T-cell (primary cell): ENCODE measurements around the gene SIX2. TPM values are rescaled to one million over a fixed set of nuclear protein-coding genes. Genes with fewer than 3 reads are reported as not detected.
A peak's percentile ranks its signal among the peaks of the same experiment; 100 is the strongest.

Experiments used
- ATAC-seq, 4 experiments: fragments of 200-7000 bp in 3 of 4; fragments of 150-1000 bp in 1 of 4; cut with Tn5 transposase; replicated peaks in 1 of 4; 1 replicate in 3 of 4; 2 replicates in 1 of 4; pipeline ENCODE4 v1.10.0; 2021; ENCODE audit warnings: moderate library complexity in 3 of 4, mild to moderate bottlenecking in 2 of 4, moderate number of reproducible peaks in 1 of 4
- CTCF ChIA-PET, 2 donors: fragments of 300-600 bp; sonication (Branson Sonifier 250); formaldehyde crosslinking; loops; one replicate each; lab custom pipeline; 2022; ENCODE audit warnings: antibody characterized with exemption in 2 of 2; lab: Charles Lee
- POLR2A ChIA-PET, 2 donors: fragments of 300-600 bp; sonication (Branson Sonifier 250); formaldehyde crosslinking; loops; one replicate each; lab custom pipeline; 2022; ENCODE audit warnings: antibody characterized with exemption in 2 of 2; lab: Charles Lee
- DNase-seq, 35 experiments: peaks; one replicate each; pipeline versions ENCODE4 v3.0.0 to v3.0.0-alpha.2; 2013 to 2023
- H3K27ac ChIP-seq: one replicate; pipeline ENCODE4 v1.5.1; 2013; ENCODE audit warnings: low read length
- H3K27me3 ChIP-seq, 2 experiments: replicated peaks in 1 of 2; 1 replicate in 1 of 2; 2 replicates in 1 of 2; pipeline versions ENCODE4 v1.6.1 to v1.7.0; 2013; ENCODE audit warnings: low read length in 1 of 2, mixed read lengths in 1 of 2; ENCODE audit not compliant: control insufficient read depth in 2 of 2, insufficient read depth in 2 of 2; ENCODE audit errors: extremely low read depth in 1 of 2
- H3K36me3 ChIP-seq, 2 donors: 1 replicate in 1 of 2; 2 replicates in 1 of 2; pipeline versions ENCODE4 v1.6.1 to v1.7.0; 2013; ENCODE audit warnings: low read length in 1 of 2; ENCODE audit not compliant: control insufficient read depth in 2 of 2, insufficient read depth in 1 of 2; ENCODE audit errors: extremely low read depth in 1 of 2
- H3K4me1 ChIP-seq, 2 experiments: 1 replicate in 1 of 2; 2 replicates in 1 of 2; pipeline versions ENCODE4 v1.6.1 to v1.7.0; 2013; ENCODE audit warnings: low read length in 2 of 2, mixed read lengths in 1 of 2; ENCODE audit not compliant: insufficient read depth in 2 of 2, control insufficient read depth in 1 of 2; ENCODE audit errors: extremely low read depth in 1 of 2
- H3K4me3 ChIP-seq, 2 donors: 1 replicate in 1 of 2; 2 replicates in 1 of 2; pipeline versions ENCODE4 v1.5.1 to v1.7.0; 2013; ENCODE audit warnings: mild to moderate bottlenecking in 2 of 2, low read length in 1 of 2, moderate library complexity in 1 of 2; ENCODE audit not compliant: control insufficient read depth in 1 of 2; ENCODE audit errors: extremely low read depth in 1 of 2
- H3K9me3 ChIP-seq: 2 replicates; pipeline ENCODE4 v1.7.0; 2013
- H3K27ac Mint-ChIP-seq, 2 donors: one replicate each; pipeline ENCODE4 v1.8.0; 2020 to 2021; ENCODE audit warnings: mild to moderate bottlenecking in 2 of 2, mixed read lengths in 2 of 2
- H3K27me3 Mint-ChIP-seq, 2 donors: one replicate each; pipeline ENCODE4 v1.8.0; 2021 to 2022; ENCODE audit warnings: mixed read lengths in 2 of 2
- H3K36me3 Mint-ChIP-seq: one replicate; pipeline ENCODE4 v1.8.0; 2021; ENCODE audit warnings: mixed read lengths
- H3K4me1 Mint-ChIP-seq, 3 donors: one replicate each; pipeline ENCODE4 v1.8.0; 2020 to 2022; ENCODE audit warnings: mixed read lengths in 3 of 3, mild to moderate bottlenecking in 1 of 3
- H3K4me3 Mint-ChIP-seq, 3 donors: one replicate each; pipeline ENCODE4 v1.8.0; 2020 to 2022; ENCODE audit warnings: mild to moderate bottlenecking in 3 of 3, mixed read lengths in 3 of 3, moderate library complexity in 3 of 3
- H3K9me3 Mint-ChIP-seq, 3 donors: one replicate each; pipeline ENCODE4 v1.8.0; 2020 to 2022; ENCODE audit warnings: mixed read lengths in 3 of 3
- WGBS: methylation state at CpG from one replicate; pipeline ENCODE4 v1.1.5; 2013; ENCODE audit warnings: missing lambda C conversion rate; ENCODE audit not compliant: insufficient coverage; 5-methylcytosine and 5-hydroxymethylcytosine counted together
- total RNA-seq, 35 experiments: library from RNA in 6 of 35; stranded (reverse) in 6 of 35; fragments of 120-200 nt in 1 of 35; gene quantifications; one replicate each; pipeline versions ENCODE4 v1.2.1 to v1.2.4 and lab custom pipeline; 2013 to 2026

SIX2 gene
- total RNA-seq, 5 donors from 2014 or later (not counting 1 experiment from before 2014, with no cell fraction given), result not detected

- Mint-ChIP-seq H3K9me3 (no peaks in the 10 kb centered on the region), H3K27ac (no peak overlapping the region), H3K4me3 (peak overlapping the region in 1 of 3 donors; percentile 49), H3K27me3 (peaks cover 15 to 24% of the 10 kb centered on the region in 2 donors), H3K36me3 (no peaks in the 10 kb centered on the region), H3K4me1 (peaks cover 0 to 3% (median 3%) of the 10 kb centered on the region in 3 donors)
- H3K4me3 ChIP-seq, result no peak overlapping the region
- H3K4me1 ChIP-seq, result peaks cover 0 to 8% of the 10 kb centered on the region in 2 experiments
- no peak overlapping the region for H3K27ac ChIP-seq
- peaks cover 0 to 31% of the 10 kb centered on the region in 2 experiments for H3K27me3 ChIP-seq
- no peak for DNase-seq
- H3K9me3 ChIP-seq, result no peaks in the 10 kb centered on the region
- WGBS, result 79% methylated on average over 12 of the region's 24 CpGs
- ChIA-PET CTCF (no interaction called here), POLR2A (no interaction called here)
- no peak for ATAC-seq
- no peaks in the 10 kb centered on the region for H3K36me3 ChIP-seq
Observed at GRCh38 chr2:44975571-44976450, 33.4 kb downstream of the SIX2 start.

DNA sequence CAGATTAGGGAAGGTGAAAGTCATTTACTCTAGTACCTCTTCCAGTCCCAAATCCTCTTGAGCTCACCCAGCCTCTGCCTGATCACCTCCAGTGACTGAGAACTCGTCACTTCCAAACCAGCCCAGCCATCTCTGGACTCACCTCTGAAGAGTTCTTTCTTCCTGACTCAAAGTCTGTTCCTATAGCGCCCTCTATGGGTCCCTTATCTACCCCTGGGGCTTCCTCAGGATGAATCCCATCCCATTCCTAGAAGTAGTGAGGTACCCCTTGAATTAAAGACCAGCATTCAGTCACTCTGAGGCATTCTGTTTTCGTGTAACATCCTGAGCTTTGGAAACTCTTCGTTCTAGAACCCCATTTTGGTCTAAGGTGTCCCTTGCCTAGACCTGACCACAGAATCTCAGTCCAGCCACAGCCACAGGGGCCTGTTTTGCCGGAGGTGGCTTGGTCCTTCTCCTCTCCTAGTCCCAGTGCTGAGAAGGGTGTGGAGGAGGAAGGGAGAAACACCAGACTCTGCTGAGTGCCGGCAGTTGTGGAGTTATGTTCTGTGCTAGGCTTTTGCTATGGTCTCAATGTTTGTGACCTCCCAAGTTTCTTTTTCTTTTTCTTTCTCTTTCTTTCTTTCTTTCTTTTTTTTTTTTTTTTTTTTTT is 35.1 kb downstream of the SIX2 start:
- Mint-ChIP-seq H3K27me3 (peaks cover 12 to 23% of the 10 kb centered on the region in 2 donors), H3K4me3 (no peak overlapping the region), H3K36me3 (no peaks in the 10 kb centered on the region), H3K4me1 (peaks cover 0 to 3% (median 3%) of the 10 kb centered on the region in 3 donors), H3K9me3 (no peaks in the 10 kb centered on the region), H3K27ac (no peak overlapping the region)
- ChIA-PET POLR2A (no interaction called here), CTCF (no interaction called here)
- peaks cover 0 to 36% of the 10 kb centered on the region in 2 experiments for H3K27me3 ChIP-seq
- H3K27ac ChIP-seq, result no peak overlapping the region
- H3K9me3 ChIP-seq, result no peaks in the 10 kb centered on the region
- no peak overlapping the region for H3K4me3 ChIP-seq
- no peak for ATAC-seq
- no peaks in the 10 kb centered on the region for H3K36me3 ChIP-seq
- WGBS, result 0% methylated on average over 1 of the region's 6 CpGs
- DNase-seq, result peak in 1 of 35 experiments; percentile 12
- peaks cover 0 to 8% of the 10 kb centered on the region in 2 experiments for H3K4me1 ChIP-seq

- no peaks in the 10 kb centered on the region for H3K9me3 Mint-ChIP-seq
- 41% methylated on average over 6 of the region's 11 CpGs for WGBS
- peak overlapping the region in 2 of 3 donors; percentile 28 to 31 for H3K4me3 Mint-ChIP-seq
- H3K27me3 Mint-ChIP-seq, result peaks cover 11 to 20% of the 10 kb centered on the region in 2 donors
- no peak overlapping the region for H3K4me3 ChIP-seq
- no peaks in the 10 kb centered on the region for H3K36me3 Mint-ChIP-seq
- peaks cover 0 to 8% of the 10 kb centered on the region in 2 experiments for H3K4me1 ChIP-seq
- H3K27me3 ChIP-seq, result peaks cover 0 to 33% of the 10 kb centered on the region in 2 experiments
- ChIA-PET CTCF (interaction anchor here (0.7 to 1.7 kb wide), 2 partner anchors 9 kb away, joined by 3 to 10 read pairs; no protein-coding TSS in a partner anchor), POLR2A (no interaction called here)
- no peak overlapping the region for H3K27ac ChIP-seq
- H3K9me3 ChIP-seq, result no peaks in the 10 kb centered on the region
- peaks cover 0 to 3% (median 3%) of the 10 kb centered on the region in 3 donors for H3K4me1 Mint-ChIP-seq
- ATAC-seq (no peak), DNase-seq (no peak)
- no peak overlapping the region for H3K27ac Mint-ChIP-seq
- H3K36me3 ChIP-seq, result no peaks in the 10 kb centered on the region
Observed at GRCh38 chr2:44972771-44973535, 36.3 kb downstream of the SIX2 start.

- H3K27me3 ChIP-seq, result peaks cover 0 to 32% of the 10 kb centered on the region in 2 experiments
- Mint-ChIP-seq H3K27ac (no peak overlapping the region), H3K9me3 (no peaks in the 10 kb centered on the region), H3K4me3 (no peak overlapping the region), H3K36me3 (no peaks in the 10 kb centered on the region), H3K27me3 (peaks cover 17 to 26% of the 10 kb centered on the region in 2 donors), H3K4me1 (peaks cover 0 to 3% (median 3%) of the 10 kb centered on the region in 3 donors)
- no peak for DNase-seq
- H3K4me1 ChIP-seq, result peaks cover 0 to 8% of the 10 kb centered on the region in 2 experiments
- 81% methylated on average over 13 of the region's 15 CpGs for WGBS
- ATAC-seq, result no peak
- H3K9me3 ChIP-seq, result no peaks in the 10 kb centered on the region
- no peak overlapping the region for H3K27ac ChIP-seq
- ChIA-PET POLR2A (no interaction called here), CTCF (interaction anchor here in 1 of 2 donors (0.6 to 1.1 kb wide), 2 partner anchors 9 to 492 kb away, joined by 3 to 4 read pairs; no protein-coding TSS in a partner anchor)
- no peak overlapping the region for H3K4me3 ChIP-seq
- H3K36me3 ChIP-seq, result no peaks in the 10 kb centered on the region
Observed at GRCh38 chr2:44970846-44971450, 38.3 kb downstream of the SIX2 start.

DNA sequence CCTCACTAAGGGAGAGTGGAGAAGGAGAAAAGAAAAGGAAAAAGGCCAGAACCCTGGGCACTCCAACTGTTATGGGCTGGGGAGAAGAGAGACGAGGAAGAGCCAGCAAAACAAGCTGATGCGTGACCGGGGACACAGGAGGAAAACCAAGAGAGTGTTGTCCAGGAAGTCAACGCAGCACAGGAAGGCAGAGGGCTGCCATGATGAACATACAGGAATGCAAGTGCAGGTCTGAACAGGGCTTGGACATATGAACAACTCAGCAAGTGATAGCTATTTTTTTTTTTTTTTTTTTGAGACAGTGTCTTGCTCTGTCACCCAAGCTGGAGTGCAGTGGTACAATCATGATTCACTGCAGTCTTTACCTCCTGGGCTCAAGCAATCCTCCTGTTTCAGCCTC is 39.3 kb downstream of the SIX2 start:
- peaks cover 17 to 33% of the 10 kb centered on the region in 2 donors for H3K27me3 Mint-ChIP-seq
- H3K9me3 Mint-ChIP-seq, result no peaks in the 10 kb centered on the region
- peaks cover 0 to 8% of the 10 kb centered on the region in 2 experiments for H3K4me1 ChIP-seq
- H3K27ac Mint-ChIP-seq, result no peak overlapping the region
- peaks cover 0 to 3% (median 3%) of the 10 kb centered on the region in 3 donors for H3K4me1 Mint-ChIP-seq
- H3K9me3 ChIP-seq, result no peaks in the 10 kb centered on the region
- CTCF ChIA-PET, result interaction anchor here (0.7 kb wide), 2 partner anchors 21 to 1053 kb away, joined by 4 to 6 read pairs; no protein-coding TSS in a partner anchor
- ATAC-seq, result no peak
- POLR2A ChIA-PET, result interaction anchor here in 1 of 2 donors (0.6 kb wide), 1 partner anchor 1579 kb away, joined by 3 read pairs; no protein-coding TSS in a partner anchor
- H3K4me3 ChIP-seq, result no peak overlapping the region
- no peak overlapping the region for H3K4me3 Mint-ChIP-seq
- H3K36me3 ChIP-seq, result no peaks in the 10 kb centered on the region
- peaks cover 0 to 35% of the 10 kb centered on the region in 2 experiments for H3K27me3 ChIP-seq
- no peak overlapping the region for H3K27ac ChIP-seq
- WGBS, result 84% methylated on average over 4 of the region's 4 CpGs
- no peaks in the 10 kb centered on the region for H3K36me3 Mint-ChIP-seq
- no peak for DNase-seq
